Liver (tissue), 9 donors: ENCODE measurements around the gene MICAL3. TPM values are rescaled to one million over a fixed set of nuclear protein-coding genes. Genes with fewer than 3 reads are reported as not detected.
A peak's percentile ranks its signal among the peaks of the same experiment; 100 is the strongest.

Experiments
- DNase-seq: peaks from one replicate; pipeline ENCODE4 v3.0.0-alpha.2; 2017; ENCODE audit warnings: low spot score
- H3K27ac ChIP-seq, 2 donors: one replicate each; pipeline ENCODE4 v1.7.0; 2013; ENCODE audit warnings: inconsistent platforms in 2 of 2, low read length in 2 of 2, control low read depth in 1 of 2, low read depth in 1 of 2, mild to moderate bottlenecking in 1 of 2
- H3K27me3 ChIP-seq, 4 donors: one replicate each; pipeline versions ENCODE4 v1.6.1 to v1.7.0; 2013; ENCODE audit warnings: low read length in 3 of 4, inconsistent platforms in 1 of 4, mild to moderate bottlenecking in 1 of 4, moderate library complexity in 1 of 4; ENCODE audit not compliant: control insufficient read depth in 4 of 4, insufficient read depth in 4 of 4
- H3K36me3 ChIP-seq, 4 donors: one replicate each; pipeline versions ENCODE4 v1.6.1 to v1.7.0; 2013; ENCODE audit warnings: low read length in 3 of 4, mild to moderate bottlenecking in 3 of 4, low read depth in 1 of 4, moderate library complexity in 1 of 4; ENCODE audit not compliant: control insufficient read depth in 4 of 4, insufficient read depth in 3 of 4
- H3K4me1 ChIP-seq, 4 donors: one replicate each; pipeline versions ENCODE4 v1.6.1 to v1.7.0; 2013; ENCODE audit warnings: low read length in 3 of 4, mild to moderate bottlenecking in 3 of 4, moderate library complexity in 1 of 4; ENCODE audit not compliant: control insufficient read depth in 4 of 4, insufficient read depth in 4 of 4
- H3K4me3 ChIP-seq, 3 donors: one replicate each; pipeline versions ENCODE4 v1.6.1 to v1.7.0; 2013; ENCODE audit warnings: low read length in 3 of 3, control low read depth in 1 of 3, low read depth in 1 of 3, mild to moderate bottlenecking in 1 of 3
- H3K9ac ChIP-seq, 2 donors: one replicate each; pipeline ENCODE4 v1.7.0; 2013; ENCODE audit warnings: low read length in 2 of 2, mild to moderate bottlenecking in 2 of 2, moderate library complexity in 2 of 2, control low read depth in 1 of 2, low read depth in 1 of 2
- H3K9me3 ChIP-seq, 4 donors: one replicate each; pipeline versions ENCODE4 v1.6.1 to v1.7.0; 2013; ENCODE audit warnings: low read length in 3 of 4; ENCODE audit not compliant: control insufficient read depth in 4 of 4
- ATF3 ChIP-seq: IDR thresholded peaks from 2 replicates; pipeline ENCODE4 v1.6.1; 2016; ENCODE audit warnings: antibody characterized with exemption
- CTCF ChIP-seq: fragments of 150-350 bp; IDR thresholded peaks from 2 replicates; pipeline ENCODE4 v1.5.1; 2017; ENCODE audit warnings: improper control_type of control experiment, low read depth, low read length; ENCODE audit not compliant: missing input control
- EGR1 ChIP-seq, 2 donors: IDR thresholded peaks; 2 replicates each; pipeline ENCODE4 v1.6.1; 2016 to 2018; ENCODE audit warnings: antibody characterized with exemption in 2 of 2, low read depth in 2 of 2
- FOXA1 ChIP-seq: IDR thresholded peaks from 2 replicates; pipeline ENCODE4 v1.6.1; 2016; ENCODE audit warnings: antibody characterized with exemption
- FOXA2 ChIP-seq: IDR thresholded peaks from 2 replicates; pipeline ENCODE4 v1.6.1; 2016; ENCODE audit warnings: antibody characterized with exemption
- HNF4A ChIP-seq, 2 donors: conservative IDR thresholded peaks; 2 replicates each; pipeline ENCODE4 v1.6.1; 2016; ENCODE audit warnings: antibody characterized with exemption in 2 of 2, mild to moderate bottlenecking in 2 of 2
- HNF4G ChIP-seq: IDR thresholded peaks from 2 replicates; pipeline ENCODE4 v1.6.1; 2016; ENCODE audit warnings: antibody characterized with exemption
- JUND ChIP-seq, 2 donors: IDR thresholded peaks; 2 replicates each; pipeline ENCODE4 v1.6.1; 2016; ENCODE audit warnings: antibody characterized with exemption in 2 of 2
- MAX ChIP-seq: IDR thresholded peaks from 2 replicates; pipeline ENCODE4 v1.6.1; 2016; ENCODE audit warnings: antibody characterized with exemption
- RAD21 ChIP-seq, 2 donors: IDR thresholded peaks; 2 replicates each; pipeline ENCODE4 v1.6.1; 2016; ENCODE audit warnings: antibody characterized with exemption in 2 of 2, mild to moderate bottlenecking in 2 of 2
- REST ChIP-seq: IDR thresholded peaks from 2 replicates; pipeline ENCODE4 v1.6.1; 2016; ENCODE audit warnings: antibody characterized with exemption, mild to moderate bottlenecking
- RXRA ChIP-seq, 2 donors: IDR thresholded peaks; 2 replicates each; pipeline ENCODE4 v1.6.1; 2017 to 2018; ENCODE audit warnings: antibody characterized with exemption in 2 of 2, mild to moderate bottlenecking in 1 of 2
- SP1 ChIP-seq: IDR thresholded peaks from 2 replicates; pipeline ENCODE4 v1.6.1; 2018; ENCODE audit warnings: antibody characterized with exemption, mild to moderate bottlenecking
- TAF1 ChIP-seq: conservative IDR thresholded peaks from 2 replicates; pipeline ENCODE4 v1.6.1; 2016; ENCODE audit warnings: antibody characterized with exemption, mild to moderate bottlenecking
- YY1 ChIP-seq: IDR thresholded peaks from 2 replicates; pipeline ENCODE4 v1.6.1; 2016; ENCODE audit warnings: antibody characterized with exemption, mild to moderate bottlenecking
- ZBTB33 ChIP-seq: IDR thresholded peaks from 2 replicates; pipeline ENCODE4 v1.6.1; 2016; ENCODE audit warnings: antibody characterized with exemption
- WGBS: extraction: QIAGEN DNeasy Blood & Tissue Kit; methylation state at CpG from one replicate; pipeline ENCODE4 v1.1.7; 2013; 5-methylcytosine and 5-hydroxymethylcytosine counted together
- polyA plus RNA-seq, 2 donors: library from polyadenylated mRNA; stranded (reverse) in 1 of 2; unstranded in 1 of 2; fragments of 200-250 nt in 1 of 2; fragments of >200 nt in 1 of 2; fragmentation: Nextera tagmentation in 1 of 2; extraction: Ambion mirVana in 1 of 2; gene quantifications; one replicate each; pipeline versions ENCODE4 v1.2.1 to v1.2.3, GENCODE V29; 2013 to 2015
- total RNA-seq, 2 donors: library from RNA; depleted of rRNA; stranded (reverse); fragments of >200 nt; gene quantifications; one replicate each; pipeline ENCODE4 v1.2.3, GENCODE V29; 2014
- donor health status: healthy.
- donor health status: healthy.
- donor health status: healthy.
- donor health status: healthy.
- donor health status: healthy.

The MICAL3 gene
- total and polyA plus RNA-seq, 4 donors: 6.4 to 38.4 (median 23.4) TPM

GRCh38 chr22:17954200-17954859, 70.0 kb downstream of the MICAL3 start:
- Histone ChIP-seq H3K9ac (no peak overlapping the region), H3K4me1 (peaks cover 18 to 46% (median 31%) of the 10 kb centered on the region in 4 donors), H3K4me3 (no peak overlapping the region), H3K9me3 (no peaks in the 10 kb centered on the region), H3K36me3 (no peaks in the 10 kb centered on the region), H3K27me3 (no peaks in the 10 kb centered on the region), H3K27ac (peak overlapping the region; percentile 9 to 75)
- 64% methylated on average over 10 of the region's 10 CpGs for whole genome bisulfite sequencing
- TF ChIP-seq RXRA (IDR thresholded peaks at IDR 0.05): peak; percentile 36 to 61
- peak; percentile 13 for TF ChIP-seq FOXA2
- TF ChIP-seq CTCF: no peak
- peak; percentile 54 for TF ChIP-seq REST
- no peak for TF ChIP-seq ZBTB33
- no peak for TF ChIP-seq HNF4G
- TF ChIP-seq SP1: peak; percentile 75
- peak; percentile 79 for TF ChIP-seq YY1
- TF ChIP-seq RAD21 (IDR thresholded peaks at IDR 0.05): peak in 1 of 2 donors; percentile 62
- TF ChIP-seq JUND (IDR thresholded peaks at IDR 0.05): peak in 1 of 2 donors; percentile 10
- TF ChIP-seq HNF4A (conservative IDR thresholded peaks at IDR 0.05): peak; percentile 51 to 55
- TF ChIP-seq MAX: peak; percentile 48
- no peak for DNase-seq

GRCh38 chr22:17953147-17953546, 71.2 kb downstream of the MICAL3 start:
- Histone ChIP-seq H3K4me3 (no peak overlapping the region), H3K36me3 (no peaks in the 10 kb centered on the region), H3K9me3 (no peaks in the 10 kb centered on the region), H3K9ac (no peak overlapping the region), H3K27ac (peak overlapping the region in 1 of 2 donors; percentile 32), H3K4me1 (peaks cover 18 to 46% (median 31%) of the 10 kb centered on the region in 4 donors), H3K27me3 (no peaks in the 10 kb centered on the region)
- no peak for DNase-seq
- WGBS: 65% methylated on average over 4 of the region's 4 CpGs
- TF ChIP-seq ATF3 (no peak), EGR1 (IDR thresholded peaks at IDR 0.05; ENCODE audit: low read depth in 2 of 2) (no peak), MAX (no peak), SP1 (peak; percentile 44), YY1 (no peak), ZBTB33 (no peak), HNF4G (no peak), TAF1 (no peak), JUND (IDR thresholded peaks at IDR 0.05) (no peak), HNF4A (conservative IDR thresholded peaks at IDR 0.05) (peak; percentile 57 to 65), RXRA (IDR thresholded peaks at IDR 0.05) (peak; percentile 16 to 42), FOXA1 (no peak), CTCF (no peak)
